GM12878 (cell line): Measurements from ENCODE around the gene PSORS1C2.

Experiments used
- CBX5 ChIP-seq: sonication (generic); IDR thresholded peaks from 2 replicates; pipeline ENCODE4 v1.6.1; 2016; ENCODE audit warnings: low read depth, moderate library complexity, mild to moderate bottlenecking, inconsistent platforms
- EP300 ChIP-seq, 2 experiments: fragments of 150-350 bp in 1 of 2; IDR thresholded peaks; 2 replicates each; pipeline ENCODE4 v1.6.1; 2011 to 2012; ENCODE audit warnings: low read depth in 2 of 2, low read length in 2 of 2, borderline replicate concordance in 1 of 2, improper control_type of control experiment in 1 of 2, inconsistent platforms in 1 of 2; ENCODE audit not compliant: control insufficient read depth in 1 of 2
- POLR2A ChIP-seq: IDR thresholded peaks from 2 replicates; pipeline ENCODE4 v1.6.1; 2011; ENCODE audit warnings: low read depth, mild to moderate bottlenecking, low read length
- TF ChIP-seq, protein P1 (sequence below), 3 experiments: IDR thresholded peaks in 2 of 3; conservative IDR thresholded peaks in 1 of 3; 2 replicates each; pipeline ENCODE4 v1.5.1; 2011; ENCODE audit warnings: low read depth in 3 of 3, low read length in 3 of 3, mild to moderate bottlenecking in 3 of 3, control low read depth in 2 of 3, moderate library complexity in 2 of 3, inconsistent platforms in 1 of 3, mixed read lengths in 1 of 3; ENCODE audit not compliant: control insufficient read depth in 2 of 3, insufficient read depth in 1 of 3; ENCODE audit errors: extremely low read depth in 1 of 3
- TF ChIP-seq, protein P2 (sequence below): IDR thresholded peaks from 2 replicates; pipeline ENCODE4 v1.6.1; 2012; ENCODE audit warnings: low read length, inconsistent platforms

DNA sequence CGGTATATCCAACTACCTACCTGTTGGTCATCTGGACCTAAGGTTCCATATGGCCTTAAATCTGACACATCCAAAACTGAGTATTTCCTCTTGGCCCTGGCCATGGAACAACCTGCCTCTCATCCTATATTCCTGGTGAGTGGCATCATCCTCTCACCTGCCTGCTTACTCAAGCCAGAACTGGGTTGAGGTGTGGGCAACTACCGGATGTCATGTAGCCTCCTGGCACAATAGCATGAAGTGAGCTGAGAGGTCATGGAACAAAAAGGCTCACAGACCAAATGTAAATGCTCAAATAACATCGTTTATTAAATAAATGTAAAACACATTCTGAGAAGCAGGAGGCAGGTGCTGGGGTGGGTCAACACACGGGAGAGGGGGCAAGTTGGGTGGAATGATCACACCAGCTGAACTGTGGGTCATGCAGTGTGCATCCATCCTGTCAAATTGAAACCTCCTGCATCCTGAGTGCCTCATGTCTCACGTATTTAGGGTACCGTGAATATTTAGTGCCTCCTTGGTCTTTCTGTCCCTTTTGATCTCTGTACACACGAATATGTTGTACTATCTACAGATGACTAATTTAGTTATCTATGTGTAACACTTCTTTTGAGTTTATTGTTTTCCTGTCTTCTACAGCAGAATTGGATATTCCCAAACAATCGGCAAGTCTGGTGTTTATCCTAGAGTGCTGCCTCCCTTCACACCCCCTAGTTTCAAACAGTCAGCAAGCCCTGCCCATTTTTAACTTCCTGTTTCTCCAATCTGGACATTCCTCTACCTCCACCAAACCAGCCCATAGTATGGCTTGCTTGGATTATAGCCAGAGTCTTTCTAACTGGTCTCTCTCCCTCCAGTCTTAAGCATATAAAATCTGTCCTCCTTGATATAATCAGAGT lies 39.5 kb upstream of the PSORS1C2 start:
- TF ChIP-seq, protein P1, sequence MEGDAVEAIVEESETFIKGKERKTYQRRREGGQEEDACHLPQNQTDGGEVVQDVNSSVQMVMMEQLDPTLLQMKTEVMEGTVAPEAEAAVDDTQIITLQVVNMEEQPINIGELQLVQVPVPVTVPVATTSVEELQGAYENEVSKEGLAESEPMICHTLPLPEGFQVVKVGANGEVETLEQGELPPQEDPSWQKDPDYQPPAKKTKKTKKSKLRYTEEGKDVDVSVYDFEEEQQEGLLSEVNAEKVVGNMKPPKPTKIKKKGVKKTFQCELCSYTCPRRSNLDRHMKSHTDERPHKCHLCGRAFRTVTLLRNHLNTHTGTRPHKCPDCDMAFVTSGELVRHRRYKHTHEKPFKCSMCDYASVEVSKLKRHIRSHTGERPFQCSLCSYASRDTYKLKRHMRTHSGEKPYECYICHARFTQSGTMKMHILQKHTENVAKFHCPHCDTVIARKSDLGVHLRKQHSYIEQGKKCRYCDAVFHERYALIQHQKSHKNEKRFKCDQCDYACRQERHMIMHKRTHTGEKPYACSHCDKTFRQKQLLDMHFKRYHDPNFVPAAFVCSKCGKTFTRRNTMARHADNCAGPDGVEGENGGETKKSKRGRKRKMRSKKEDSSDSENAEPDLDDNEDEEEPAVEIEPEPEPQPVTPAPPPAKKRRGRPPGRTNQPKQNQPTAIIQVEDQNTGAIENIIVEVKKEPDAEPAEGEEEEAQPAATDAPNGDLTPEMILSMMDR (IDR thresholded peaks at IDR 0.05 in 2 of 3, conservative IDR thresholded peaks at IDR 0.05 in 1 of 3; ENCODE audit: control insufficient read depth in 2 of 3, extremely low read depth in 1 of 3, insufficient read depth in 1 of 3, low read depth in 3 of 3, low read length in 3 of 3), result no peak
- TF ChIP-seq CBX5 (no peak), EP300 (IDR thresholded peaks at IDR 0.05; ENCODE audit: borderline replicate concordance in 1 of 2, control insufficient read depth in 1 of 2, low read depth in 2 of 2, low read length in 2 of 2) (no peak), POLR2A (no peak)
- TF ChIP-seq, protein P2, sequence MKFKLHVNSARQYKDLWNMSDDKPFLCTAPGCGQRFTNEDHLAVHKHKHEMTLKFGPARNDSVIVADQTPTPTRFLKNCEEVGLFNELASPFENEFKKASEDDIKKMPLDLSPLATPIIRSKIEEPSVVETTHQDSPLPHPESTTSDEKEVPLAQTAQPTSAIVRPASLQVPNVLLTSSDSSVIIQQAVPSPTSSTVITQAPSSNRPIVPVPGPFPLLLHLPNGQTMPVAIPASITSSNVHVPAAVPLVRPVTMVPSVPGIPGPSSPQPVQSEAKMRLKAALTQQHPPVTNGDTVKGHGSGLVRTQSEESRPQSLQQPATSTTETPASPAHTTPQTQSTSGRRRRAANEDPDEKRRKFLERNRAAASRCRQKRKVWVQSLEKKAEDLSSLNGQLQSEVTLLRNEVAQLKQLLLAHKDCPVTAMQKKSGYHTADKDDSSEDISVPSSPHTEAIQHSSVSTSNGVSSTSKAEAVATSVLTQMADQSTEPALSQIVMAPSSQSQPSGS, result no peak
